ENCODE measurements around the gene ADAM12. TPM values are rescaled to one million over a fixed set of nuclear protein-coding genes. Genes with fewer than 3 reads are reported as not detected.

The ADAM12 gene
- total and polyA plus RNA-seq, 2 of the 13 experiments (the other 11 are each of a cell fraction or from before 2014, with no cell fraction given) = not detected

DNA sequence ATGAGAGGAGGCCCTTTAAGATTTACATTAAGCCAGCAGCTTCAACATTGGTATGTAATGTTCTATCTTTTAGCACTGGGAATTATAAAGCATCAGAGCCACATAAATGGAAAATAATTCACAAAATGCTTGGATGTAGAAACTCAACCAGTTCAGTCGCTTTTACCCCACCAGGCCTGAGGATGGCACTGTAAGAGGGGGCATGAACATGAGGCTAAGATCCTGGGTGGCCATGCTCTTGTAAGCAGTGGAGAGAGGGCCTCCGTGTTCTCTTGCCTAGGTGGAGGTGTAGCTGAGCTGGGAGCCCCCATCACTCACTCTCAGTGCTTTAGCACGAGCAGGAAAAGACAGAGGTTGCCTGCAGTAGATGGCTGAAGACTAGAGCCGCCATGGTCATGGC lies 253.1 kb downstream of the ADAM12 start:
- H3K36me3 ChIP-seq (replicated peaks in 1 of 2; ENCODE audit: control insufficient read depth in 1 of 2, insufficient read depth in 2 of 2, low read length in 2 of 2) = no peaks in the 10 kb centered on the region
- DNase-seq (ENCODE audit: low spot score) = no peak
- H2AFZ ChIP-seq (ENCODE audit: low read length) = no peak overlapping the region
- H3K4me3 ChIP-seq (replicated peaks in 1 of 3; ENCODE audit: insufficient read depth in 1 of 3, low read depth in 2 of 3, low read length in 3 of 3) = no peak overlapping the region
- peaks cover 0 to 1% of the 10 kb centered on the region in 2 experiments; a peak in 3 of 5 replicates for H3K27me3 ChIP-seq (ENCODE audit: control insufficient read depth in 1 of 2, insufficient read depth in 2 of 2, low read length in 2 of 2)
- BruUV-seq (replicated peaks) = no TSS peak
- no peak overlapping the region for H3K9ac ChIP-seq (ENCODE audit: insufficient read depth, low read depth, low read length)
- POLR2A ChIA-PET = no interaction called here
- no peaks in the 10 kb centered on the region for H3K79me2 ChIP-seq (ENCODE audit: insufficient read depth, low read length)
- intact Hi-C loops (cut with micrococcal nuclease; ENCODE audit: unreplicated experiment) = no loop called here
- TF ChIP-seq ZNF749 (CRISPR knock-in tag; IDR thresholded peaks at IDR 0.05; ENCODE audit: borderline replicate concordance) (no peak), CTCF (CRISPR knock-in tag; IDR thresholded peaks at IDR 0.05) (0 out of 2 replicates have a peak, but pooled peaks have one; percentile 5)
- CTCF ChIA-PET (ENCODE audit: low intra/inter-chr PET ratio, low total read pairs) = no interaction called here
- ATAC-seq = no peak
- H3K4me2 ChIP-seq (ENCODE audit: low read depth, low read length) = no peak overlapping the region
- no peaks in the 10 kb centered on the region for H3K9me3 ChIP-seq (ENCODE audit: low read length)
- FAIRE-seq = no peak
- in situ Hi-C loops (cut with HindIII; ENCODE audit: extremely low pct_ligation_motif_present, low pct_unique_long_range_greater_than_20kb) = no loop called here
- H3K27ac ChIP-seq (ENCODE audit: extremely low read length, insufficient read depth, low read length) = no peak overlapping the region
- H4K20me1 ChIP-seq (ENCODE audit: insufficient read depth, low read length) = no peaks in the 10 kb centered on the region
- no peaks in the 10 kb centered on the region for H3K4me1 ChIP-seq (ENCODE audit: insufficient read depth, low read length)
- WGBS (ENCODE audit: low lambda C conversion rate) = 7% methylated on average over 3 of the region's 4 CpGs

DNA sequence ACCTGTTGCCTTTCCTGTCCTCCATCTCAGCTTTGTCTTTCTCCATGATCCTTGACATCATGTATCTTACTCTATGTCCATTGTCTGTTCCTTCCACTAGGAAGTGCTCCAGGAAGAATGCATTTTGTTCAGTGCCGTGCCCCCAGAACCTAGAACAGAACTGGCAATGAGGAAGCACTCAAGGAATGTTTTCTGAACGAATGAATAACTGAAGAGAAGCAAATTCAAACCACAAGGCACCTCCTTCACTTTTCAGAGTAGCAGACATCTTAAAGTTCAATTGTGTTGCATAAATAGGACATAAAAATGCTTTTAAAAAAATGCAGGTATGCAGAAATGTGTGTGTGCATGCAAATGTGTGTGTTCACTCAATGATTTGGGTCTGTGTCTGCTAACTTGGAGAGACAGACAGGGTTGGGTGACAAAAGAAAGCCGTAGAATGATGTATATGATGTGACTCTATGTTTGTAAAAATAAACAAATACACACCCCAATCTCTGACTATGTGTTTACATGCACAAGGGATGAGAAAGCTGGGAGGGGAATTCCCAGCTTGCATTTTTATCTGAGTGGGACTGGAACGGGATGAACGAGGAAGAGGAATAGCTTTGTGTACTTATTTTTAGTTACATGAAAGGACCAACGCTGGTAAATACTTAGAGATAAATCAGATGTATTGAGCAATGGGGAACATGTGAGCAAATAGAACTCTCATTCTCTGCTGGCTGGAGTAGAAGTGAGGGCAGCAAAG lies 254.2 kb downstream of the ADAM12 start:
- Histone ChIP-seq H2AFZ (ENCODE audit: low read length) (no peak overlapping the region), H4K20me1 (ENCODE audit: insufficient read depth, low read length) (no peaks in the 10 kb centered on the region), H3K79me2 (ENCODE audit: insufficient read depth, low read length) (no peaks in the 10 kb centered on the region), H3K27ac (ENCODE audit: extremely low read length, insufficient read depth, low read length) (no peak overlapping the region), H3K9me3 (ENCODE audit: low read length) (no peaks in the 10 kb centered on the region), H3K4me3 (replicated peaks in 1 of 3; ENCODE audit: insufficient read depth in 1 of 3, low read depth in 2 of 3, low read length in 3 of 3) (no peak overlapping the region), H3K4me2 (ENCODE audit: low read depth, low read length) (no peak overlapping the region), H3K9ac (ENCODE audit: insufficient read depth, low read depth, low read length) (no peak overlapping the region), H3K4me1 (ENCODE audit: insufficient read depth, low read length) (no peaks in the 10 kb centered on the region), H3K27me3 (ENCODE audit: control insufficient read depth in 1 of 2, insufficient read depth in 2 of 2, low read length in 2 of 2) (peaks cover 0 to 1% of the 10 kb centered on the region in 2 experiments; a peak in 3 of 5 replicates), H3K36me3 (replicated peaks in 1 of 2; ENCODE audit: control insufficient read depth in 1 of 2, insufficient read depth in 2 of 2, low read length in 2 of 2) (no peaks in the 10 kb centered on the region)
- FAIRE-seq = no peak
- BruUV-seq (replicated peaks) = no TSS peak
- intact Hi-C loops (cut with micrococcal nuclease; ENCODE audit: unreplicated experiment) (no loop called here), in situ Hi-C loops (cut with HindIII; ENCODE audit: extremely low pct_ligation_motif_present, low pct_unique_long_range_greater_than_20kb) (no loop called here)
- ATAC-seq = no peak
- ChIA-PET POLR2A (no interaction called here), CTCF (ENCODE audit: low intra/inter-chr PET ratio, low total read pairs) (no interaction called here)
- WGBS (ENCODE audit: low lambda C conversion rate) = under 1% methylated on average over 6 of the region's 6 CpGs
- no peak for DNase-seq (ENCODE audit: low spot score)
- TF ChIP-seq SRSF4 (IDR thresholded peaks at IDR 0.05; ENCODE audit: low read depth, low read length, poor library complexity, severe bottlenecking) (no peak), ZNF280B (CRISPR knock-in tag; IDR thresholded peaks at IDR 0.05; ENCODE audit: borderline replicate concordance) (no peak), ZNF317 (CRISPR knock-in tag; IDR thresholded peaks at IDR 0.05) (no peak), PRMT3 (CRISPR knock-in tag; IDR thresholded peaks at IDR 0.05; ENCODE audit: borderline replicate concordance, low read depth) (no peak), ZNF138 (CRISPR knock-in tag; IDR thresholded peaks at IDR 0.05; ENCODE audit: low read depth) (no peak), BORCS8-MEF2B (CRISPR knock-in tag; IDR thresholded peaks at IDR 0.05) (no peak), ATM (IDR thresholded peaks at IDR 0.05; ENCODE audit: borderline replicate concordance) (no peak), NONO (IDR thresholded peaks at IDR 0.05) (no peak), NONO (CRISPR knock-in tag; conservative IDR thresholded peaks at IDR 0.05) (no peak)
- TF ChIP-seq, protein P1, sequence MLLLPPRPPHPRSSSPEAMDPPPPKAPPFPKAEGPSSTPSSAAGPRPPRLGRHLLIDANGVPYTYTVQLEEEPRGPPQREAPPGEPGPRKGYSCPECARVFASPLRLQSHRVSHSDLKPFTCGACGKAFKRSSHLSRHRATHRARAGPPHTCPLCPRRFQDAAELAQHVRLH (CRISPR knock-in tag; IDR thresholded peaks at IDR 0.05; ENCODE audit: borderline replicate concordance, low read depth) = no peak
- TF ChIP-seq, protein P2, sequence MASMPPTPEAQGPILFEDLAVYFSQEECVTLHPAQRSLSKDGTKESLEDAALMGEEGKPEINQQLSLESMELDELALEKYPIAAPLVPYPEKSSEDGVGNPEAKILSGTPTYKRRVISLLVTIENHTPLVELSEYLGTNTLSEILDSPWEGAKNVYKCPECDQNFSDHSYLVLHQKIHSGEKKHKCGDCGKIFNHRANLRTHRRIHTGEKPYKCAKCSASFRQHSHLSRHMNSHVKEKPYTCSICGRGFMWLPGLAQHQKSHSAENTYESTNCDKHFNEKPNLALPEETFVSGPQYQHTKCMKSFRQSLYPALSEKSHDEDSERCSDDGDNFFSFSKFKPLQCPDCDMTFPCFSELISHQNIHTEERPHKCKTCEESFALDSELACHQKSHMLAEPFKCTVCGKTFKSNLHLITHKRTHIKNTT (CRISPR knock-in tag; IDR thresholded peaks at IDR 0.05) = no peak
